Keratinocyte (primary cell): ENCODE measurements around the gene NME5.

Source experiments
- EZH2 ChIP-seq: IDR thresholded peaks from one replicate; pipeline ENCODE4 v1.6.1; 2012; ENCODE audit warnings: inconsistent platforms, mild to moderate bottlenecking, low read length, moderate library complexity
- TF ChIP-seq, protein P1 (sequence below), 3 experiments: IDR thresholded peaks in 1 of 3; conservative IDR thresholded peaks in 1 of 3; optimal IDR thresholded peaks in 1 of 3; 2 replicates in 2 of 3; 3 replicates in 1 of 3; pipeline versions ENCODE3 to v1.5.1; 2011; ENCODE audit warnings: low read length in 3 of 3, mild to moderate bottlenecking in 3 of 3, moderate library complexity in 2 of 3, control low read depth in 1 of 3, inconsistent platforms in 1 of 3; ENCODE audit not compliant: insufficient read depth in 2 of 3; ENCODE audit errors: extremely low read depth in 1 of 3

- TF ChIP-seq, protein P1, sequence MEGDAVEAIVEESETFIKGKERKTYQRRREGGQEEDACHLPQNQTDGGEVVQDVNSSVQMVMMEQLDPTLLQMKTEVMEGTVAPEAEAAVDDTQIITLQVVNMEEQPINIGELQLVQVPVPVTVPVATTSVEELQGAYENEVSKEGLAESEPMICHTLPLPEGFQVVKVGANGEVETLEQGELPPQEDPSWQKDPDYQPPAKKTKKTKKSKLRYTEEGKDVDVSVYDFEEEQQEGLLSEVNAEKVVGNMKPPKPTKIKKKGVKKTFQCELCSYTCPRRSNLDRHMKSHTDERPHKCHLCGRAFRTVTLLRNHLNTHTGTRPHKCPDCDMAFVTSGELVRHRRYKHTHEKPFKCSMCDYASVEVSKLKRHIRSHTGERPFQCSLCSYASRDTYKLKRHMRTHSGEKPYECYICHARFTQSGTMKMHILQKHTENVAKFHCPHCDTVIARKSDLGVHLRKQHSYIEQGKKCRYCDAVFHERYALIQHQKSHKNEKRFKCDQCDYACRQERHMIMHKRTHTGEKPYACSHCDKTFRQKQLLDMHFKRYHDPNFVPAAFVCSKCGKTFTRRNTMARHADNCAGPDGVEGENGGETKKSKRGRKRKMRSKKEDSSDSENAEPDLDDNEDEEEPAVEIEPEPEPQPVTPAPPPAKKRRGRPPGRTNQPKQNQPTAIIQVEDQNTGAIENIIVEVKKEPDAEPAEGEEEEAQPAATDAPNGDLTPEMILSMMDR (optimal IDR thresholded peaks at IDR 0.05 in 1 of 3, IDR thresholded peaks at IDR 0.05 in 1 of 3, conservative IDR thresholded peaks at IDR 0.05 in 1 of 3; ENCODE audit: extremely low read depth in 1 of 3, insufficient read depth in 2 of 3, low read length in 3 of 3) = no peak
- TF ChIP-seq EZH2 = no peak
Observed at GRCh38 chr5:138139781-138140090, 508 bp upstream of the NME5 start.
